ENCODE results near the gene NUCKS1. TPM values are rescaled to one million over a fixed set of nuclear protein-coding genes. Genes with fewer than 3 reads are reported as not detected.

NUCKS1 gene
- total RNA-seq, 2 experiments from 2014 or later = 152 to 287 TPM

DNA sequence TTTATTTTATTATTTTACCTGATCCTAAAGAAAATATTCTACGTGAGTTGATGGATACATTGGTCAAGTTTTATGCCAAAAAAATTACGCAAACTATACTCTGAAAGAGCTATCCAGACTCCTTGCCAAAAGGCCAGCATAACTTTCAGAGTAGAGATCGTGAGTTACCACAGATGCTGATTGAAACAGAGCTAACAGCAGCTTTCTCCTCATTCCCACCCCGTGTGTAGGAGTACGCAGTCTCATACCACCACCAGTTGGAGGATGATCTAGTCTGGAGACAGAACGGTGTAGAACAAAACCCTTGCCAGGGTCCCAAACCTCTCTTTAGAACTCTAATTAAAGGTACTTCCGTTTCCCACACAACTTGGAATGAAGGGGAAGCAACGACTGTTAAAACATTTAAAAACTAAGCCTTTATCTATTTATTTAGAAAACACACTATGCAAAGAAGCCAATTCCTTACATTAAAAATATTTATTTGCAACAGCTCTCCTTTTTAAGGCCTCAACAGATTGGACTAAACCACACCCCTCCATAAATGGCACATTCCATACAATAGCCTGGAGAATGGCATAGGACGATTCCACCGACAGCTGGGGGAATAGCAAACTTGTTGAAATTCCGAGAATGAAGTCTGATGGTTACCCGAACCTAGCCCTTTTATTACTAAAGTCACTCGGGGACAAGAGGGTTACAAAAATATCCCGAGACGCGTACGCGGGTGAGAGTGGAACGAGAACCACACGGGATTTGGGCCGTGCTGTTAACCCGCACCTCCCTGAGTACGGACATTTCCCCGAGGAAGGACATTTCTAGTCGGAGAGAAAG is 1.4 kb downstream of the NUCKS1 start:
- H2AFZ ChIP-seq (ENCODE audit: low read length) = no peak overlapping the region
- ChIA-PET POLR2A (interaction anchor here (1.0 kb wide), 1 partner anchor 168 kb away, joined by 3 read pairs; no protein-coding TSS in a partner anchor), CTCF (ENCODE audit: unreplicated experiment) (no interaction called here)
- peak overlapping the region; percentile 87 for H3K4me2 ChIP-seq (ENCODE audit: low read length)
- peaks cover 52% of the 10 kb centered on the region for H3K4me1 ChIP-seq (ENCODE audit: insufficient read depth, low read length, poor library complexity, severe bottlenecking)
- TF ChIP-seq, protein P1, sequence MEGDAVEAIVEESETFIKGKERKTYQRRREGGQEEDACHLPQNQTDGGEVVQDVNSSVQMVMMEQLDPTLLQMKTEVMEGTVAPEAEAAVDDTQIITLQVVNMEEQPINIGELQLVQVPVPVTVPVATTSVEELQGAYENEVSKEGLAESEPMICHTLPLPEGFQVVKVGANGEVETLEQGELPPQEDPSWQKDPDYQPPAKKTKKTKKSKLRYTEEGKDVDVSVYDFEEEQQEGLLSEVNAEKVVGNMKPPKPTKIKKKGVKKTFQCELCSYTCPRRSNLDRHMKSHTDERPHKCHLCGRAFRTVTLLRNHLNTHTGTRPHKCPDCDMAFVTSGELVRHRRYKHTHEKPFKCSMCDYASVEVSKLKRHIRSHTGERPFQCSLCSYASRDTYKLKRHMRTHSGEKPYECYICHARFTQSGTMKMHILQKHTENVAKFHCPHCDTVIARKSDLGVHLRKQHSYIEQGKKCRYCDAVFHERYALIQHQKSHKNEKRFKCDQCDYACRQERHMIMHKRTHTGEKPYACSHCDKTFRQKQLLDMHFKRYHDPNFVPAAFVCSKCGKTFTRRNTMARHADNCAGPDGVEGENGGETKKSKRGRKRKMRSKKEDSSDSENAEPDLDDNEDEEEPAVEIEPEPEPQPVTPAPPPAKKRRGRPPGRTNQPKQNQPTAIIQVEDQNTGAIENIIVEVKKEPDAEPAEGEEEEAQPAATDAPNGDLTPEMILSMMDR (conservative IDR thresholded peaks at IDR 0.05; ENCODE audit: low read length) = no peak
- TF ChIP-seq EZH2phosphoT487 (IDR thresholded peaks at IDR 0.05; ENCODE audit: borderline replicate concordance, low read depth, low read length) = no peak
- H3K79me2 ChIP-seq (ENCODE audit: insufficient read depth, low read depth, low read length) = peaks cover 64% of the 10 kb centered on the region
- BruUV-seq (replicated peaks) = no TSS peak
- intact Hi-C loops (cut with micrococcal nuclease; ENCODE audit: unreplicated experiment) = no loop called here
- H3K9me3 ChIP-seq (ENCODE audit: low read length) = no peaks in the 10 kb centered on the region
- DNase-seq (ENCODE audit: low spot score) = peak; percentile 51
- no peaks in the 10 kb centered on the region for H3K9me2 ChIP-seq (ENCODE audit: insufficient read depth, low read length)
- peak overlapping the region; percentile 95 for H3K4me3 ChIP-seq (ENCODE audit: low read depth, low read length, poor library complexity, severe bottlenecking)
- H4K20me1 ChIP-seq (ENCODE audit: insufficient read depth, low read length) = peaks cover 48% of the 10 kb centered on the region
- peak overlapping the region; percentile 86 for H3K27ac ChIP-seq (ENCODE audit: low read depth, low read length, poor library complexity, severe bottlenecking)
- peaks cover 45% of the 10 kb centered on the region for H3K36me3 ChIP-seq (ENCODE audit: insufficient read depth, low read length)

DNA sequence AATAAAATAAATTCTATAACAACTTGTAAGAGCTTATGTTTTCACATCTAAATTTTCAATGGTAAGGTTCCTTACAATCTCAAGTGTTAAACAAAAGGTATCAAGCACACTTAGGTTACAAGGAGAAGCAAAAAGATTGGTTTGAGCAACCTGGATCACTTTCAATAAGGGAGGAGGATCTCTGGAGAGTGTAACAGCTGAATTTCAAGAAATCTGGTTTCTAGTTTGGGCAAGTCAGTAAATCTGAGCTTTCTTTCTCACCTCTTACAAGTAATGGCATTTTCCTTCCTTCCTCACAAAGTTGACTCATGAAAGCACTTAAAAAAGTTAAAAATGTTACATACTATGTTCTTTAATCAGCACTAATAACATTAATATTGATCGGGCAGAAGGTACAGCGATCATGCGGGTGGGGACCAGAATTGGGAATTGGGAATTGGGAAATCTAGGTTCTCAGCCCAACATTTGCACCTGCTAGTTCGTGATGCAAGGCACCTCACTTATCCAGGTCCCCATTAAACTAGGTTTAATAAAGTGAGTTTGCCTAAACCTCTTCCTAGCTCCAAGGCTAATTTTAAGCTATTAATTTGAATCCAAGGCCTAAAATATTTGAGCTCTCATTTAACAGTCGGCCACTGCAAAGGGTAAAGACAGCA is 3.1 kb downstream of the NUCKS1 start:
- Histone ChIP-seq H3K4me1 (ENCODE audit: insufficient read depth, low read length, poor library complexity, severe bottlenecking) (peaks cover 68% of the 10 kb centered on the region), H2AFZ (ENCODE audit: low read length) (no peak overlapping the region), H3K4me3 (ENCODE audit: low read depth, low read length, poor library complexity, severe bottlenecking) (peak overlapping the region; percentile 95), H4K20me1 (ENCODE audit: insufficient read depth, low read length) (peaks cover 59% of the 10 kb centered on the region), H3K79me2 (ENCODE audit: insufficient read depth, low read depth, low read length) (peaks cover 81% of the 10 kb centered on the region), H3K27ac (ENCODE audit: low read depth, low read length, poor library complexity, severe bottlenecking) (peak overlapping the region; percentile 9), H3K9me2 (ENCODE audit: insufficient read depth, low read length) (no peaks in the 10 kb centered on the region), H3K36me3 (ENCODE audit: insufficient read depth, low read length) (peaks cover 48% of the 10 kb centered on the region), H3K9me3 (ENCODE audit: low read length) (no peaks in the 10 kb centered on the region), H3K4me2 (ENCODE audit: low read length) (peak overlapping the region; percentile 87)
- no TSS peak for BruUV-seq (replicated peaks)
- CTCF ChIA-PET (ENCODE audit: unreplicated experiment) = interaction anchor here (0.6 kb wide), 1 partner anchor 11 kb away, joined by 3 read pairs; no protein-coding TSS in a partner anchor
- no peak for DNase-seq (ENCODE audit: low spot score)
- intact Hi-C loops (cut with micrococcal nuclease; ENCODE audit: unreplicated experiment) = no loop called here
- no peak for TF ChIP-seq EZH2phosphoT487 (IDR thresholded peaks at IDR 0.05; ENCODE audit: borderline replicate concordance, low read depth, low read length)
- TF ChIP-seq, protein P1 (conservative IDR thresholded peaks at IDR 0.05; ENCODE audit: low read length) = no peak
- POLR2A ChIA-PET = interaction anchor here (0.6 to 1.2 kb wide), 5 partner anchors 9 to 1186 kb away, joined by 3 to 5 read pairs (median 4); no protein-coding TSS in a partner anchor
